HCT116 (cell line): ENCODE results near the gene SLC6A17. TPM values are rescaled to one million over a fixed set of nuclear protein-coding genes. Genes with fewer than 3 reads are reported as not detected.

Source experiments
- ATAC-seq: fragments of 200-7000 bp; cut with Tn5 transposase; 2 replicates; pipeline ENCODE4 v1.9.1; 2020; ENCODE audit warnings: mild to moderate bottlenecking, moderate library complexity
- BruUV-seq: library from RNA; stranded (reverse); fragments of 400-500 nt; replicated peaks from 2 replicates; lab custom pipeline; 2021; lab: Mats Ljungman, UMichigan
- CTCF ChIA-PET: fragments of 300-600 bp; sonication (Branson Sonifier 250); formaldehyde crosslinking; loops from one replicate; lab custom pipeline; 2021; ENCODE audit warnings: antibody characterized with exemption; lab: Charles Lee
- POLR2A ChIA-PET: fragments of 300-600, 350-600 bp; sonication (Branson Sonifier 250); formaldehyde crosslinking; loops from one replicate; lab custom pipeline; 2021; ENCODE audit warnings: antibody characterized with exemption; lab: Charles Lee
- RAD21 ChIA-PET, 2 experiments: fragments of 300-600 bp; sonication (Branson Sonifier 250); formaldehyde crosslinking; loops; one replicate each; lab custom pipeline; 2023; ENCODE audit warnings: low total read pairs in 2 of 2; ENCODE audit not compliant: uncharacterized antibody in 2 of 2, unreplicated experiment in 2 of 2, low non-redundant PET in 1 of 2; lab: Charles Lee
- DNase-seq: peaks from one replicate; pipeline ENCODE4 v3.0.0-alpha.2; 2010; ENCODE audit warnings: low read depth, low spot score
- H2AFZ ChIP-seq: fragments of 200-600 bp; shearing (Covaris generic), sonication (generic); 2 replicates; pipeline ENCODE4 v1.6.1; 2017; ENCODE audit warnings: low read depth, mixed run types, mixed read lengths, antibody characterized with exemption, low read length; ENCODE audit not compliant: poor library complexity, severe bottlenecking
- H3K27ac ChIP-seq: 2 replicates; pipeline ENCODE4 v1.5.1; 2012; ENCODE audit warnings: low read depth, low read length
- H3K27me3 ChIP-seq: fragments of 200-600 bp; sonication (generic); 2 replicates; pipeline ENCODE4 v1.6.1; 2016; ENCODE audit warnings: mixed run types, low read length, mixed read lengths; ENCODE audit not compliant: insufficient read depth
- H3K36me3 ChIP-seq, 2 experiments: fragments of 200-500 bp in 1 of 2; fragments of 200-600 bp in 1 of 2; sonication (Bioruptor generic) in 1 of 2; sonication (generic) in 1 of 2; 2 replicates each; pipeline versions ENCODE4 v1.5.1 to v1.6.1; 2014 to 2016; ENCODE audit warnings: low read length in 2 of 2, inconsistent platforms in 1 of 2, mixed read lengths in 1 of 2, mixed run types in 1 of 2; ENCODE audit not compliant: insufficient read depth in 2 of 2, control insufficient read depth in 1 of 2
- H3K4me1 ChIP-seq, 2 experiments: fragments of 200-600 bp in 1 of 2; sonication (generic) in 1 of 2; 2 replicates each; pipeline versions ENCODE4 v1.5.1 to v1.6.1; 2012 to 2017; ENCODE audit warnings: low read length in 2 of 2, inconsistent platforms in 1 of 2, mild to moderate bottlenecking in 1 of 2, mixed read lengths in 1 of 2, mixed run types in 1 of 2, moderate library complexity in 1 of 2; ENCODE audit not compliant: insufficient read depth in 2 of 2, control insufficient read depth in 1 of 2
- H3K4me2 ChIP-seq: fragments of 200-600 bp; sonication (generic); 2 replicates; pipeline ENCODE4 v1.6.1; 2017; ENCODE audit warnings: mixed run types, low read length, mixed read lengths
- H3K4me3 ChIP-seq, 2 experiments: fragments of 200-600 bp in 1 of 2; sonication (generic) in 1 of 2; replicated peaks in 1 of 2; 2 replicates each; pipeline ENCODE4 v1.5.1; 2011 to 2016; ENCODE audit warnings: low read length in 2 of 2, control low read depth in 1 of 2, low read depth in 1 of 2, mild to moderate bottlenecking in 1 of 2, mixed read lengths in 1 of 2, mixed run types in 1 of 2
- H3K79me2 ChIP-seq: fragments of 200-600 bp; sonication (generic); 2 replicates; pipeline ENCODE4 v1.6.1; 2017; ENCODE audit warnings: mild to moderate bottlenecking, mixed run types, low read length, moderate library complexity, mixed read lengths; ENCODE audit not compliant: insufficient read depth
- H3K9ac ChIP-seq: fragments of 200-600 bp; sonication (generic); 2 replicates; pipeline ENCODE4 v1.6.1; 2016; ENCODE audit warnings: low read length, mixed read lengths
- H3K9me2 ChIP-seq: fragments of 200-600 bp; sonication (generic), shearing (Covaris generic); 2 replicates; pipeline ENCODE4 v1.6.1; 2017; ENCODE audit warnings: mixed run types, mild to moderate bottlenecking, moderate library complexity; ENCODE audit not compliant: insufficient read depth
- H3K9me3 ChIP-seq, 2 experiments: fragments of 200-500 bp in 1 of 2; fragments of 200-600 bp in 1 of 2; sonication (Bioruptor generic) in 1 of 2; sonication (generic) in 1 of 2; 2 replicates each; pipeline ENCODE4 v1.6.1; 2014 to 2017; ENCODE audit warnings: low read length in 2 of 2, mixed read lengths in 2 of 2, inconsistent platforms in 1 of 2, low read depth in 1 of 2, mild to moderate bottlenecking in 1 of 2, mixed run types in 1 of 2, moderate library complexity in 1 of 2; ENCODE audit not compliant: control insufficient read depth in 1 of 2, insufficient read depth in 1 of 2
- H4K20me1 ChIP-seq: fragments of 200-600 bp; sonication (generic), shearing (Covaris generic); 2 replicates; pipeline ENCODE4 v1.6.1; 2017; ENCODE audit warnings: mixed run types, mild to moderate bottlenecking, moderate library complexity; ENCODE audit not compliant: insufficient read depth
- CBX3 ChIP-seq: IDR thresholded peaks from 2 replicates; pipeline ENCODE4 v1.6.1; 2012; ENCODE audit warnings: low read depth
- EGR1 ChIP-seq: IDR thresholded peaks from 2 replicates; pipeline ENCODE4 v1.6.1; 2012; ENCODE audit warnings: low read depth
- ELF1 ChIP-seq: IDR thresholded peaks from 2 replicates; pipeline ENCODE4 v1.6.1; 2012; ENCODE audit warnings: low read depth, borderline replicate concordance
- EZH2 ChIP-seq: fragments of 200-600 bp; sonication (generic); IDR thresholded peaks from 2 replicates; pipeline ENCODE4 v1.6.1; 2017; ENCODE audit warnings: antibody characterized with exemption, mixed run types
- FOSL1 ChIP-seq: IDR thresholded peaks from 2 replicates; pipeline ENCODE4 v1.6.1; 2012; ENCODE audit warnings: low read depth
- JUND ChIP-seq: IDR thresholded peaks from 2 replicates; pipeline ENCODE4 v1.6.1; 2012
- POLR2AphosphoS5 ChIP-seq: IDR thresholded peaks from 2 replicates; pipeline ENCODE4 v1.6.1; 2011; ENCODE audit warnings: mild to moderate bottlenecking, low read depth, low read length, moderate library complexity
- SIN3A ChIP-seq: IDR thresholded peaks from 2 replicates; pipeline ENCODE4 v1.6.1; 2012; ENCODE audit warnings: low read depth
- SRF ChIP-seq: IDR thresholded peaks from 2 replicates; pipeline ENCODE4 v1.6.1; 2012; ENCODE audit warnings: low read depth
- TCF7L2 ChIP-seq: IDR thresholded peaks from 2 replicates; pipeline ENCODE4 v1.7.0; 2011; ENCODE audit warnings: borderline replicate concordance, inconsistent platforms; ENCODE audit not compliant: insufficient read depth, insufficient read length; ENCODE audit errors: extremely low read depth
- YY1 ChIP-seq: IDR thresholded peaks from 2 replicates; pipeline ENCODE4 v1.6.1; 2011; ENCODE audit warnings: low read length, low read depth, moderate library complexity, mild to moderate bottlenecking; ENCODE audit not compliant: insufficient replicate concordance; ENCODE audit errors: extremely low read depth
- ZFX ChIP-seq: fragments of 450-650 bp; IDR thresholded peaks from 2 replicates; pipeline ENCODE4 v1.6.1; 2017
- intact Hi-C: fragments of 100-400 bp; cut with micrococcal nuclease; formaldehyde crosslinking; loops from 2 replicates; pipeline ENCODE4 v1.10.0; 2022
- total RNA-seq: library from RNA; stranded (reverse); gene quantifications from one replicate; pipeline ENCODE4 v1.2.1, GENCODE V29; 2021; ENCODE audit not compliant: unreplicated experiment
- TF ChIP-seq, protein P1 (sequence below), 3 experiments: fragments of 200-600 bp in 1 of 3; sonication (generic) in 1 of 3; IDR thresholded peaks in 2 of 3; conservative IDR thresholded peaks in 1 of 3; 2 replicates each; pipeline ENCODE4 v1.5.1; 2012 to 2017; ENCODE audit warnings: low read depth in 2 of 3, low read length in 2 of 3, antibody characterized with exemption in 1 of 3, borderline replicate concordance in 1 of 3, control low read depth in 1 of 3, mild to moderate bottlenecking in 1 of 3, mixed read lengths in 1 of 3, mixed run types in 1 of 3, moderate library complexity in 1 of 3; ENCODE audit not compliant: insufficient read depth in 1 of 3
- TF ChIP-seq, protein P2 (sequence below): IDR thresholded peaks from 2 replicates; pipeline ENCODE4 v1.6.1; 2012; ENCODE audit warnings: low read depth

SLC6A17 gene
- total RNA-seq, 1 experiment from 2014 or later = 10.5 TPM

DNA sequence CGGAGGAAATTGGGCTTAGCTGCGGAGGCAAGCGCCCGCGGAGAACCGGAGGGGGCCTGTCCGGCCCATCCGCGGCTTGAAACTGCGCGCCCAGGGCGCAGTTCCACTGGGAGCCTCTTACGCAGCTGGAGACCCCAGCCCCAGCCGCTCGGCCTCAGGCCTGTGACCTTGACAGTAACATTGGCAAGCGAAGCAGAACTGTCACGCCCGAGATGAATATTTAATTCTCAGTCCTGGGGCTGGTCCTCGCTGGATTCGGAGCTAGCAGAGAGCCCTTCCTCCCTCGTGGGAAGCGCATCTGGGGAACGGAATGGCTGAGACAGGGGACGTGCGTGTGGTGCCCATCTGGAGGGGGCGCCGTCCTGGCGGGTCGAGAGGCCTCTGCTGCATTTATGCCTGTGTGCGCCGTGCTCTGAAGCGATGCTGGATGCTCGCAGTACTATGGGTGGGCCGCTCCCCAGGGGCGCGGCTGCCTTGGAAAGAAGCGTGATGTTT lies 928 bp downstream of the SLC6A17 start:
- DNase-seq = no peak
- Histone ChIP-seq H3K9me3 (no peaks in the 10 kb centered on the region), H3K27ac (peak overlapping the region; percentile 67; the same call in 1 of the 2 replicates), H3K9me2 (no peaks in the 10 kb centered on the region), H3K9ac (peak overlapping the region; percentile 76), H3K4me2 (peak overlapping the region; percentile 89), H3K4me1 (peaks cover 11 to 39% of the 10 kb centered on the region in 2 experiments), H3K36me3 (no peaks in the 10 kb centered on the region), H4K20me1 (no peaks in the 10 kb centered on the region), H3K27me3 (peaks cover 16% of the 10 kb centered on the region; the same call in 1 of the 2 replicates), H3K4me3 (peak overlapping the region; percentile 42 to 66), H3K79me2 (peaks cover 17% of the 10 kb centered on the region; the same call in 1 of the 2 replicates), H2AFZ (no peak overlapping the region)
- BruUV-seq = no TSS peak
- intact Hi-C loops = no loop called here
- CTCF ChIA-PET = interaction anchor here (1.0 to 1.6 kb wide), 4 partner anchors 15 to 63 kb away, joined by 4 to 7 read pairs (median 5); no protein-coding TSS in a partner anchor
- POLR2A ChIA-PET = no interaction called here
- TF ChIP-seq TCF7L2 (no peak), EZH2 (no peak), POLR2AphosphoS5 (no peak)
- RAD21 ChIA-PET = no interaction called here
- ATAC-seq = no peak

DNA sequence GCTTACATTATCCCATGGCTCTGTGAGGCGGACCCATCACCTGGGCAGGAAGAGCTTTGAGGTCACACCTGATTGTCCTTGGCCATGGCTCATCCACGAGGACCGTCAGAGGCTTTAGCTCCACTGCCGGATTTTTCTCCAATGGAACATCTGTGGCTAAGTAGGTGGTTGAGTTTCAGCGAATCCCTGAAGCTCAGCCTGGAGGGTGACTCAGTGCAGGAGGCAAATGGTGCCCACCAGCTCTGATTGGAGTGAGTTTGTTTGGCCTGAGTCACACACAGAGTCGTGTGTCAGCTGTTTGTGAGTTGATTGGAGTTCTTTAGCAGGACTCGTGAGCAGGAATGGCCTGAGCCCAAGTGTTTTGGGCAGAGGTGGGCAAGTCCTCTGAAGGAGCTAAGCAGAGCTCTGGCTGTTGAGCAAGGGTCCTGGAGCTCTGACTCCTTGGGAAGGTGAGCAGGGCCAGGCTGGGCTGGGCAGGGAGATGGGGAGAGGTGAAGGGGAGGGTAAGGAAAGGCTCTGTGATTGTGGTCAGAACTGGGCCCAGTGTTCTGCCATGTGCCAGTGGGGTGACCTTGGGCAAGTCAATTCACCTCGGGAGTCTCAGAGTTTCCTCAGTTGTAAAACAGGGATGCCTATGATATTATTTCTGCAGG lies 2.0 kb downstream of the SLC6A17 start:
- ChIA-PET CTCF (interaction anchor here (1.6 kb wide), 1 partner anchor 45 kb away, joined by 4 read pairs; no protein-coding TSS in a partner anchor), POLR2A (no interaction called here), RAD21 (no interaction called here)
- Histone ChIP-seq H3K4me2 (peak overlapping the region; percentile 89), H3K27ac (no peak overlapping the region), H3K4me1 (peaks cover 11 to 39% of the 10 kb centered on the region in 2 experiments), H2AFZ (no peak overlapping the region), H3K4me3 (no peak overlapping the region), H3K9me3 (no peaks in the 10 kb centered on the region), H3K27me3 (peaks cover 5% of the 10 kb centered on the region; the same call in 1 of the 2 replicates), H4K20me1 (no peaks in the 10 kb centered on the region), H3K36me3 (no peaks in the 10 kb centered on the region), H3K9me2 (no peaks in the 10 kb centered on the region), H3K9ac (no peak overlapping the region), H3K79me2 (peaks cover 17% of the 10 kb centered on the region; the same call in 1 of the 2 replicates)
- TSS peak; percentile 62 for BruUV-seq
- intact Hi-C loops = no loop called here
- DNase-seq = no peak
- no peak for ATAC-seq
- TF ChIP-seq CBX3 (no peak), ELF1 (no peak), EGR1 (no peak), ZFX (no peak), YY1 (no peak), SIN3A (no peak), JUND (no peak), EZH2 (no peak), TCF7L2 (no peak), FOSL1 (no peak), SRF (no peak)
- TF ChIP-seq, protein P1, sequence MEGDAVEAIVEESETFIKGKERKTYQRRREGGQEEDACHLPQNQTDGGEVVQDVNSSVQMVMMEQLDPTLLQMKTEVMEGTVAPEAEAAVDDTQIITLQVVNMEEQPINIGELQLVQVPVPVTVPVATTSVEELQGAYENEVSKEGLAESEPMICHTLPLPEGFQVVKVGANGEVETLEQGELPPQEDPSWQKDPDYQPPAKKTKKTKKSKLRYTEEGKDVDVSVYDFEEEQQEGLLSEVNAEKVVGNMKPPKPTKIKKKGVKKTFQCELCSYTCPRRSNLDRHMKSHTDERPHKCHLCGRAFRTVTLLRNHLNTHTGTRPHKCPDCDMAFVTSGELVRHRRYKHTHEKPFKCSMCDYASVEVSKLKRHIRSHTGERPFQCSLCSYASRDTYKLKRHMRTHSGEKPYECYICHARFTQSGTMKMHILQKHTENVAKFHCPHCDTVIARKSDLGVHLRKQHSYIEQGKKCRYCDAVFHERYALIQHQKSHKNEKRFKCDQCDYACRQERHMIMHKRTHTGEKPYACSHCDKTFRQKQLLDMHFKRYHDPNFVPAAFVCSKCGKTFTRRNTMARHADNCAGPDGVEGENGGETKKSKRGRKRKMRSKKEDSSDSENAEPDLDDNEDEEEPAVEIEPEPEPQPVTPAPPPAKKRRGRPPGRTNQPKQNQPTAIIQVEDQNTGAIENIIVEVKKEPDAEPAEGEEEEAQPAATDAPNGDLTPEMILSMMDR (IDR thresholded peaks at IDR 0.05 in 2 of 3, conservative IDR thresholded peaks at IDR 0.05 in 1 of 3; ENCODE audit: borderline replicate concordance in 1 of 3, insufficient read depth in 1 of 3, low read depth in 2 of 3, low read length in 2 of 3) = no peak
- TF ChIP-seq, protein P2, sequence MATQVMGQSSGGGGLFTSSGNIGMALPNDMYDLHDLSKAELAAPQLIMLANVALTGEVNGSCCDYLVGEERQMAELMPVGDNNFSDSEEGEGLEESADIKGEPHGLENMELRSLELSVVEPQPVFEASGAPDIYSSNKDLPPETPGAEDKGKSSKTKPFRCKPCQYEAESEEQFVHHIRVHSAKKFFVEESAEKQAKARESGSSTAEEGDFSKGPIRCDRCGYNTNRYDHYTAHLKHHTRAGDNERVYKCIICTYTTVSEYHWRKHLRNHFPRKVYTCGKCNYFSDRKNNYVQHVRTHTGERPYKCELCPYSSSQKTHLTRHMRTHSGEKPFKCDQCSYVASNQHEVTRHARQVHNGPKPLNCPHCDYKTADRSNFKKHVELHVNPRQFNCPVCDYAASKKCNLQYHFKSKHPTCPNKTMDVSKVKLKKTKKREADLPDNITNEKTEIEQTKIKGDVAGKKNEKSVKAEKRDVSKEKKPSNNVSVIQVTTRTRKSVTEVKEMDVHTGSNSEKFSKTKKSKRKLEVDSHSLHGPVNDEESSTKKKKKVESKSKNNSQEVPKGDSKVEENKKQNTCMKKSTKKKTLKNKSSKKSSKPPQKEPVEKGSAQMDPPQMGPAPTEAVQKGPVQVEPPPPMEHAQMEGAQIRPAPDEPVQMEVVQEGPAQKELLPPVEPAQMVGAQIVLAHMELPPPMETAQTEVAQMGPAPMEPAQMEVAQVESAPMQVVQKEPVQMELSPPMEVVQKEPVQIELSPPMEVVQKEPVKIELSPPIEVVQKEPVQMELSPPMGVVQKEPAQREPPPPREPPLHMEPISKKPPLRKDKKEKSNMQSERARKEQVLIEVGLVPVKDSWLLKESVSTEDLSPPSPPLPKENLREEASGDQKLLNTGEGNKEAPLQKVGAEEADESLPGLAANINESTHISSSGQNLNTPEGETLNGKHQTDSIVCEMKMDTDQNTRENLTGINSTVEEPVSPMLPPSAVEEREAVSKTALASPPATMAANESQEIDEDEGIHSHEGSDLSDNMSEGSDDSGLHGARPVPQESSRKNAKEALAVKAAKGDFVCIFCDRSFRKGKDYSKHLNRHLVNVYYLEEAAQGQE = no peak
